ENCODE measurements around the gene KCNQ2. TPM values are rescaled to one million over a fixed set of nuclear protein-coding genes. Genes with fewer than 3 reads are reported as not detected.

The KCNQ2 gene
- total RNA-seq, 4 donors from 2014 or later: not detected

- no peak for TF ChIP-seq CTCF (IDR thresholded peaks at IDR 0.05; ENCODE audit: low read depth)
These were observed 92.0 kb downstream of the KCNQ2 start for GRCh38 chr20:63380346-63380870.

GRCh38 chr20:63379296-63379695 is 93.2 kb downstream of the KCNQ2 start:
- no peak for TF ChIP-seq CTCF (IDR thresholded peaks at IDR 0.05; ENCODE audit: low read depth)

- no peak for TF ChIP-seq CTCF (IDR thresholded peaks at IDR 0.05; ENCODE audit: low read depth)
These were observed 93.8 kb downstream of the KCNQ2 start for GRCh38 chr20:63378626-63379025.

- TF ChIP-seq CTCF (IDR thresholded peaks at IDR 0.05; ENCODE audit: low read depth): no peak
These were observed 94.5 kb downstream of the KCNQ2 start for GRCh38 chr20:63377951-63378381.

GRCh38 chr20:63377256-63377941 is 95.1 kb downstream of the KCNQ2 start:
- no peak for TF ChIP-seq CTCF (IDR thresholded peaks at IDR 0.05; ENCODE audit: low read depth)

GRCh38 chr20:63376283-63377250 is 95.9 kb downstream of the KCNQ2 start:
- TF ChIP-seq CTCF (IDR thresholded peaks at IDR 0.05; ENCODE audit: low read depth): no peak

GRCh38 chr20:63375438-63375837 is 97.0 kb downstream of the KCNQ2 start:
- TF ChIP-seq CTCF (IDR thresholded peaks at IDR 0.05; ENCODE audit: low read depth): no peak

Measured in subcutaneous adipose tissue (tissue), 4 donors.